SK-N-SH (cell line): ENCODE measurements around the gene NUMB. TPM values are rescaled to one million over a fixed set of nuclear protein-coding genes. Genes with fewer than 3 reads are reported as not detected.

ENCODE experiments used
- CTCF ChIA-PET: fragments of 300-600, 350-600 bp; formaldehyde crosslinking; extraction: SDS; loops from one replicate; lab custom pipeline; 2021; lab: Yijun Ruan, JAX
- POLR2A ChIA-PET: fragments of 350-600 bp; sonication (Branson Sonifier 250); formaldehyde crosslinking; extraction: SDS; loops from one replicate; lab custom pipeline; 2020; ENCODE audit warnings: antibody characterized with exemption, inconsistent platforms; lab: Yijun Ruan, JAX
- DNase-seq: peaks from one replicate; pipeline ENCODE4 v3.0.0; 2012
- H2AFZ ChIP-seq: fragments of 200-600 bp; sonication (generic); 2 replicates; pipeline ENCODE4 v1.8.1; 2016; ENCODE audit warnings: antibody characterized with exemption, mild to moderate bottlenecking, low read depth
- H3F3A ChIP-seq: fragments of 200-600 bp; sonication (generic); replicated peaks from 2 replicates; pipeline ENCODE3; 2016; ENCODE audit warnings: antibody characterized with exemption, mild to moderate bottlenecking; ENCODE audit not compliant: insufficient read depth
- H3K27ac ChIP-seq, 2 experiments: fragments of 200-500 bp in 1 of 2; fragments of 200-600 bp in 1 of 2; sonication (Bioruptor generic) in 1 of 2; sonication (generic), shearing (Covaris generic) in 1 of 2; 2 replicates each; pipeline versions ENCODE4 v1.5.1 to v1.6.1; 2014 to 2016; ENCODE audit warnings: low read depth in 2 of 2, inconsistent platforms in 1 of 2, low read length in 1 of 2, mild to moderate bottlenecking in 1 of 2, mixed read lengths in 1 of 2
- H3K27me3 ChIP-seq: fragments of 200-600 bp; sonication (generic), shearing (Covaris generic); 2 replicates; pipeline ENCODE4 v1.6.1; 2016; ENCODE audit warnings: mixed run types; ENCODE audit not compliant: insufficient read depth
- H3K36me3 ChIP-seq, 2 experiments: fragments of 200-500 bp in 1 of 2; fragments of 200-600 bp in 1 of 2; sonication (Bioruptor generic) in 1 of 2; sonication (generic) in 1 of 2; replicated peaks in 1 of 2; 2 replicates each; pipeline versions ENCODE3 to v1.5.1; 2014 to 2016; ENCODE audit warnings: low read length in 1 of 2, mild to moderate bottlenecking in 1 of 2; ENCODE audit not compliant: insufficient read depth in 2 of 2, control insufficient read depth in 1 of 2
- H3K4me1 ChIP-seq, 2 experiments: fragments of 200-500 bp in 1 of 2; fragments of 200-600 bp in 1 of 2; sonication (Bioruptor generic) in 1 of 2; sonication (generic), shearing (Covaris generic) in 1 of 2; 2 replicates each; pipeline versions ENCODE4 v1.5.1 to v1.6.1; 2014 to 2016; ENCODE audit warnings: low read depth in 1 of 2, low read length in 1 of 2, mixed run types in 1 of 2; ENCODE audit not compliant: insufficient read depth in 2 of 2, control insufficient read depth in 1 of 2
- H3K4me2 ChIP-seq: fragments of 200-600 bp; sonication (generic), shearing (Covaris generic); 2 replicates; pipeline ENCODE4 v1.6.1; 2017; ENCODE audit warnings: mixed run types
- H3K4me3 ChIP-seq, 2 experiments: fragments of 200-500 bp in 1 of 2; fragments of 200-600 bp in 1 of 2; sonication (Bioruptor generic) in 1 of 2; sonication (generic), shearing (Covaris generic) in 1 of 2; 2 replicates each; pipeline versions ENCODE4 v1.5.1 to v1.8.1; 2014 to 2016; ENCODE audit warnings: low read depth in 2 of 2, inconsistent platforms in 1 of 2, low read length in 1 of 2, mild to moderate bottlenecking in 1 of 2, mixed read lengths in 1 of 2, moderate library complexity in 1 of 2
- H3K79me2 ChIP-seq: fragments of 200-600 bp; sonication (generic); 2 replicates; pipeline ENCODE4 v1.8.1; 2017; ENCODE audit warnings: mild to moderate bottlenecking; ENCODE audit not compliant: insufficient read depth
- H3K9ac ChIP-seq: fragments of 200-600 bp; sonication (generic); 2 replicates; pipeline ENCODE4 v1.6.1; 2017; ENCODE audit warnings: mixed run types
- H3K9me2 ChIP-seq: fragments of 200-600 bp; sonication (generic); 2 replicates; pipeline ENCODE4 v1.6.1; 2017; ENCODE audit warnings: mixed run types
- H3K9me3 ChIP-seq: fragments of 200-600 bp; sonication (generic); 2 replicates; pipeline ENCODE4 v1.6.1; 2017; ENCODE audit warnings: mixed run types, mild to moderate bottlenecking, moderate library complexity
- H4K20me1 ChIP-seq: fragments of 200-600 bp; sonication (generic); 2 replicates; pipeline ENCODE4 v1.6.1; 2017; ENCODE audit warnings: mild to moderate bottlenecking, mixed run types; ENCODE audit not compliant: insufficient read depth
- CHD2 ChIP-seq: fragments of 150-350 bp; IDR thresholded peaks from 2 replicates; pipeline ENCODE4 v1.6.1; 2018; ENCODE audit warnings: low read length; ENCODE audit not compliant: partially characterized antibody
- CTCF ChIP-seq: fragments of 200-600 bp; sonication (generic); IDR thresholded peaks from 2 replicates; pipeline ENCODE4 v1.6.1; 2017; ENCODE audit warnings: antibody characterized with exemption, mild to moderate bottlenecking, moderate library complexity
- ELF1 ChIP-seq: IDR thresholded peaks from 2 replicates; pipeline ENCODE4 v1.4.0; 2012
- EP300 ChIP-seq, 2 experiments: IDR thresholded peaks; 2 replicates each; pipeline versions ENCODE4 v1.4.0 to v1.6.1; 2012; ENCODE audit warnings: borderline replicate concordance in 1 of 2, low read depth in 1 of 2, low read length in 1 of 2
- FOXJ3 ChIP-seq: sonication (generic); formaldehyde crosslinking; IDR thresholded peaks from 2 replicates; pipeline ENCODE4 v1.5.1; 2020; ENCODE audit warnings: mild to moderate bottlenecking, missing genetic modification reagents
- GABPA ChIP-seq: IDR thresholded peaks from 2 replicates; pipeline ENCODE4 v1.4.0; 2012; ENCODE audit warnings: low read depth, mild to moderate bottlenecking
- GATA2 ChIP-seq: sonication (generic); formaldehyde crosslinking; IDR thresholded peaks from 2 replicates; pipeline ENCODE4 v1.5.0; 2020; ENCODE audit warnings: mild to moderate bottlenecking, missing genetic modification reagents
- IRF3 ChIP-seq: fragments of 150-350 bp; IDR thresholded peaks from 2 replicates; pipeline ENCODE4 v1.6.1; 2016; ENCODE audit warnings: mild to moderate bottlenecking, low read depth, low read length
- MAX ChIP-seq: IDR thresholded peaks from 2 replicates; pipeline ENCODE4 v1.4.0; 2012; ENCODE audit warnings: low read depth
- MEF2A ChIP-seq: IDR thresholded peaks from 2 replicates; pipeline ENCODE4 v1.4.0; 2012; ENCODE audit warnings: low read depth, borderline replicate concordance
- NFIC ChIP-seq: IDR thresholded peaks from 2 replicates; pipeline ENCODE4 v1.4.0; 2012; ENCODE audit warnings: borderline replicate concordance
- PBX3 ChIP-seq: IDR thresholded peaks from 2 replicates; pipeline ENCODE4; 2012
- POLR2AphosphoS5 ChIP-seq: IDR thresholded peaks from 2 replicates; pipeline ENCODE4 v1.6.1; 2012; ENCODE audit warnings: low read depth, low read length
- RAD21 ChIP-seq: IDR thresholded peaks from 2 replicates; pipeline ENCODE4 v1.6.1; 2012; ENCODE audit warnings: mild to moderate bottlenecking, low read length
- RCOR1 ChIP-seq: fragments of 150-350 bp; IDR thresholded peaks from 2 replicates; pipeline ENCODE4 v1.6.1; 2017; ENCODE audit warnings: antibody characterized with exemption, low read length
- RFX5 ChIP-seq: IDR thresholded peaks from 2 replicates; pipeline ENCODE4 v1.6.1; 2012; ENCODE audit warnings: mild to moderate bottlenecking, improper control_type of control experiment, low read length
- TAF1 ChIP-seq: IDR thresholded peaks from 2 replicates; pipeline ENCODE4 v1.6.1; 2012; ENCODE audit warnings: low read depth, mild to moderate bottlenecking, low read length, moderate library complexity, borderline replicate concordance
- TCF12 ChIP-seq: IDR thresholded peaks from 2 replicates; pipeline ENCODE4 v1.4.0; 2012
- TEAD4 ChIP-seq: IDR thresholded peaks from 2 replicates; pipeline ENCODE4 v1.4.0; 2012; ENCODE audit warnings: mild to moderate bottlenecking, borderline replicate concordance; ENCODE audit not compliant: insufficient read depth
- ZBTB33 ChIP-seq: IDR thresholded peaks from 2 replicates; pipeline ENCODE4 v1.4.0; 2012; ENCODE audit warnings: low read depth, borderline replicate concordance
- WGBS: methylation state at CpG from one replicate; pipeline ENCODE4 v1.1.6; 2017; ENCODE audit warnings: low lambda C conversion rate; 5-methylcytosine and 5-hydroxymethylcytosine counted together
- polyA plus RNA-seq, 3 experiments: library from polyadenylated mRNA; depleted of rRNA; stranded (reverse); fragments of >200 nt; gene quantifications; 2 replicates each; pipeline ENCODE4 v1.2.3, GENCODE V29; 2012

The NUMB gene
- polyA plus RNA-seq, 1 of the 3 experiments (the other 2 are of a cell fraction), result 58.4 TPM

- DNase-seq, result no peak
- Histone ChIP-seq H3K4me3 (no peak overlapping the region), H3K27me3 (no peaks in the 10 kb centered on the region), H3K9ac (no peak overlapping the region), H3K36me3 (no peaks in the 10 kb centered on the region), H3K4me1 (no peaks in the 10 kb centered on the region), H3K9me3 (no peaks in the 10 kb centered on the region), H3K4me2 (no peak overlapping the region), H2AFZ (no peak overlapping the region), H3K9me2 (no peaks in the 10 kb centered on the region), H3F3A (no peaks in the 10 kb centered on the region), H3K27ac (no peak overlapping the region), H4K20me1 (no peaks in the 10 kb centered on the region), H3K79me2 (no peaks in the 10 kb centered on the region)
- 74% methylated on average over 8 of the region's 28 CpGs for WGBS
- no peak for TF ChIP-seq TCF12
- TF ChIP-seq RCOR1, result no peak
- no peak for TF ChIP-seq FOXJ3 (CRISPR knock-in tag)
- TF ChIP-seq MEF2A, result no peak
- no peak for TF ChIP-seq RFX5
- no peak for TF ChIP-seq GABPA
- no peak for TF ChIP-seq IRF3
- no peak for TF ChIP-seq CTCF
- no peak for TF ChIP-seq TEAD4
- no peak for TF ChIP-seq MAX
- no peak for TF ChIP-seq ZBTB33
- TF ChIP-seq GATA2, result no peak
- no peak for TF ChIP-seq TAF1
- TF ChIP-seq PBX3, result no peak
- no peak for TF ChIP-seq CHD2
- TF ChIP-seq NFIC, result no peak
- TF ChIP-seq ELF1, result no peak
- TF ChIP-seq POLR2AphosphoS5, result no peak
- no peak for TF ChIP-seq RAD21
- TF ChIP-seq EP300 (IDR thresholded peaks at IDR 0.05; ENCODE audit: borderline replicate concordance in 1 of 2, low read depth in 1 of 2, low read length in 1 of 2), result no peak
- ChIA-PET POLR2A (no interaction called here), CTCF (no interaction called here)
Measured at GRCh38 chr14:73254247-73255004, 203.9 kb downstream of the NUMB start.
